Myocyte (in vitro differentiated cells): ENCODE data around the gene ARCN1. TPM values are rescaled to one million over a fixed set of nuclear protein-coding genes. Genes with fewer than 3 reads are reported as not detected.

Experiments
- DNase-seq: peaks from one replicate; pipeline ENCODE4 v3.0.0-alpha.2; 2012; ENCODE audit warnings: low read depth
- microRNA-seq: library from miRNA; unstranded; fragments of <30 nt; microRNA quantifications from one replicate; pipeline ENCODE4, GENCODE V29; 2016
- total RNA-seq: library from RNA; depleted of rRNA; stranded (reverse); fragments of >200 nt; gene quantifications from 2 replicates; pipeline ENCODE4 v1.2.3, GENCODE V29; 2014

The ARCN1 gene
- total RNA-seq, 1 donor from 2014 or later = 132 TPM

DNA sequence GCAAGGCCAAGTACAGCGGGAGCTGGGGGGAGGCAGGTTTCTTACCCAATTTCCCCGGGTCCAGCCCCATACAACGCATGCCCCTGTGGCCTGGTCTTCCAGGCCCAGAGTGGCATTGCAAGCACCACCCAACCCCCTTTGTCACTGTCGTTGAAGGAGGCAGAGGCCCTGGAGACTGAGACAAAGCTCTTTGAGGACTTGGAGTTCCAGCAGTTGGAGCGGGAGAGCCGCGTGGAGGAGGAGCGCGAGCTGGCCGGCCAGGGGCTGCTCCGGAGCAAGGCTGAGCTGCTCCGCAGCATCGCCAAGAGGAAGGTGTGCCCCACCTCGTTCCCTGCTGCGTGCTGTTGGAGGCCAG, 63.0 kb downstream of the ARCN1 start:
- no peak for DNase-seq

DNA sequence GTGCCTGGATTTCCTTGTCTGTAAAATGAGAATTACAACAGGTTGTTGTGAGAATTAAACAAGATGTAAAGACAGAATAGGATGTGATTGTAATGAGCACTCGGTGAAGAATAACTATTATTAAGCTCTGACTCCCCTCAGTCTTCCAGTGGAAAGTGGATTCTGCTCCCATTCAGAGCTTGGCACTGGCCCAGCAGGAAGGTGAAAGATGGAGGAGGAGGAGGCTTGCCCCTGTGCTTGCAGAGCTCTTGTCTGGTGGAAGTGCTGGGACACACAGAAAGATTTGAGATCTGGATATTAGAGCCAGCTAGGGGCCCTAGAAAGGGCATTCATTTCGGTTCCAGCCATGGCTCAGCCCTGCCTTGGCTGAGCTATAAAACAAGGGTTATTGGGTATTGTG, 63.4 kb downstream of the ARCN1 start:
- no peak for DNase-seq

DNA sequence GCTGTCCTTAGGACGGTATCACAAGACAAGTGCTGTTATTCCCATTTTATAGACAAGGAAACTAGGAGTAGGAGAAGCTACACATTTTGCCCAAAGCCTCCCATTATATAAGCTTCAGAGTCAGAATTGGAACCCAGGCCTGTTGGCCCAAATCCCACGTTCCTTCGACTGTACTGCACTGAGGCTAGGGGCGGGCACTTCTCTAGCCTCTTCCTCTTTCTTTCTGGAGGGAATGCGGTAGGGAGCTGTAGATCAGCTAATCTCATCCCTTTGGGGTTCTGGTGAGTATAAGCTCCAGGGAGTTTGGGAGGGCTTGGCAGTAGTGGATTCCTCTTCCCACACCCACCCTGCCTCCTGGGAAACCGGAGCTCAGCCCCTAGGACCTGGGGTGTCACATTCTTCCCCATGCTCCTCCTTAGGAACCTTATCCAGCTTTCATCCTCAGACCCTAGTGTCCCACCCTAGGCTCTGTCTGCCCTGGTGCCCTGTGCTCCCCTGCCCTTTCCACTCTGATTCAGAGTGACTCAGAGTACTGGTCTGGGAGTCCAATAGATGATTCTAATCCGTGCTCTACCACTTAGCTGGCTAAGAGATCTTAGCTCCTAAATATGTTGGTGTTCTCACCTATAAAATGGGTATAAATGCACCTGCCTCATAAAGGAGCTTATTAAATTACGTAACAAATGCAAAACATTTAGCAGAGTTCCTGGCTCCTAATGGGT, 64.5 kb downstream of the ARCN1 start:
- no peak for DNase-seq

DNA sequence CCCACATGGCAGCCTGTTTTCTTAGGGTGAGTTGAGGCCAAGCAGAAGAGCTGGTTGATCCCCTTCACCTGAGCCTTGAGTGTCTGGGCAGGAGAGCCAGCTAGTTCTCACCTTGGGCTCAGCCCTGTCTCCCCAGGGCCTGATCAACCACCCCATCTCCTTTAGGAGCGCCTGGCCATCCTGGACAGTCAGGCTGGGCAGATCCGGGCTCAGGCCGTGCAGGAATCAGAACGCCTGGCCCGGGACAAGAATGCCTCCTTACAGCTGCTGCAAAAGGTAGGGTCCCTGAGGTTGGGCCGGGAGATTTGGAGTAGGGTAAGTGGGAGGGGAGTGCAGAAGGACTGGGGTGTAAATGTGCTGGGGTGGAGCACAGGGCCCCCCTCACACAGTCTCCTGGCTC, 66.5 kb downstream of the ARCN1 start:
- no peak for DNase-seq

DNA sequence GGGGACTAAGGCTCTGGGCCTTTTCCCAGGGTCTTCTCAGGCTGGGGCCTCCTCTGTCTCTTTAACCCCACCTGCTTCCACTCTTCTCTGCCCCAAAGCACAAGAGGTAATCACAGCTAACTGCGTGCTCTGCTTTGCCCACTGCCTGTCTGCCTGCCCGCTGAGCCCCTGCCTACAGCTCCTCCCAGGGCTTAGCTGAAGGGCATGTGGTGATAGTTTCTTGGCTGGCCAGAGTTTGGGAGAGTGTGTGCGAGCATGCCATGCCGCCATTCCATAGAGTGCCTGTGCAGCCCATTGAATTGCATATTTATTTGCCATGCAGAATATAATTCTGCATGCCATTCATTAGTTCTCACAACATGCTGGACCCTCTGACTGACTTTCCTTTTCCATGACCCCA, 67.7 kb downstream of the ARCN1 start:
- no peak for DNase-seq

DNA sequence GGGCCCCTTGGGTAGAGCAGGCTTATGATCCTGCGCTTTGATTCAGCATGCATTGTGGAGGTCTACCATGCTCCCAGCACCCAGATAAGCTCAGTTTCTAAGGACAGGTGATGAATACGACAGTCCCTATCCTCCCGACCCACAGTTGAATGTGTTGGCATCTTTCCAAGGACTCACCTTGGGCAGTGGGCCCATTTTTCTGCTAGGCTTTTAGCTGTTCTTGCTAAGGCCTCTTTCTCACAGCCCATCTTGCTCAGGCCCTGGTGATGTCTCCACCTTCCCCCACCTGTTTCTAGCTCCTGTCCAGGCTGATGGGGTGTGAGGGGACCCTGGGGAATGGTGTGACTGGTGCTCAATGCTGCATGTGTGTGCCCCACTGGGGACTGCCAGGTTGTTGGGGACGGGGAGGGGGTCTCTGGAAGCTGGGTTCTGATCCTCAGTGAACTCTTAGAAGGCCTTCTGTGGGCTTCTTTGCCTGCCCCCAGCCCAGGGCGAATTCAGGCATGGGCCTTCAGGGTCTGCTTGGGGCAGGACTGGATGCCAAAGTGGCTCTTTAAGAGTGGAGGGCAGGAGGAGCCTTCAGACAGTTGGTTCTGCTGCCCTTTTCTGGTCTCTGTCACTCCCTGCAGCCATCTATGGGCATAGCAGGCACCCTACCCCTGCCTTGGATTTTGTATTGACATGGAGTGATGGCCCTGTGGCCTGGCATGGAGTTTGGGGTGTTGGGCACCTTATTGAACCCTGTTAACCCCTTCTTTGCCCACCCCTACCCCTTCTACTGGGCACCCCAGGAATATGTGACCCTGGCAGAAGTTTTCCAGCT, 68.3 kb downstream of the ARCN1 start:
- peak; percentile 63 for DNase-seq

DNA sequence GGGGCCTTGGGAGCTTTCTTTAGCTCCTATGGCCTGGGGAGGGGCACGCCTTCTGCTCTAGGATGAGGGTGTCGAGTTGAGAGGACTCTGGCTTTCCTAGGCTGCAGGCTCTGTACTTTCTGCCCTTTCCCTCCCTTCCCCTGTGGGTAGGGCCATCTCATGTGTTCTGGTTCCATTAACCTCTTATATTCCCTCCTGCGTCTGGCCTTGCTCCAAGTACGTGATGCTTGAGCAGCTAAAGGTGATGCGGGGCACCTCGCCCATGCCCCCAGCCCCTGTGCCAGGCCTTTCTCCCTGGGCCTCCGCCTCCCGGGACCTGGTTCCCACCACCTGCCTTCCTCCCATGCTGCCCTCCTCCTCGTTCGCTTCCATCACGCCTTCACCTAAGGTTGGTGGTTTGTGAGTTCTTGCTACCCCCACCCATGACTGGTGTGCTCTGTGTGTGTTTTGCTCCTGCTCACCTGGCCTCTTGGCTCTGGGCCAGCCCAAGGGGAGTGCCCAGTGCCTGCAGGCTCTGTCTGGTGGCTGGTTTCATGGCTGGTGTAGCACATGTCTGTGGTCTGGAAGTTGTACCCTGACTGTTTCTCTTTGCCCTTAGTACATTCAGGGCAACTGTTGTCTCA, 69.3 kb downstream of the ARCN1 start:
- peak; percentile 71 for DNase-seq

DNA sequence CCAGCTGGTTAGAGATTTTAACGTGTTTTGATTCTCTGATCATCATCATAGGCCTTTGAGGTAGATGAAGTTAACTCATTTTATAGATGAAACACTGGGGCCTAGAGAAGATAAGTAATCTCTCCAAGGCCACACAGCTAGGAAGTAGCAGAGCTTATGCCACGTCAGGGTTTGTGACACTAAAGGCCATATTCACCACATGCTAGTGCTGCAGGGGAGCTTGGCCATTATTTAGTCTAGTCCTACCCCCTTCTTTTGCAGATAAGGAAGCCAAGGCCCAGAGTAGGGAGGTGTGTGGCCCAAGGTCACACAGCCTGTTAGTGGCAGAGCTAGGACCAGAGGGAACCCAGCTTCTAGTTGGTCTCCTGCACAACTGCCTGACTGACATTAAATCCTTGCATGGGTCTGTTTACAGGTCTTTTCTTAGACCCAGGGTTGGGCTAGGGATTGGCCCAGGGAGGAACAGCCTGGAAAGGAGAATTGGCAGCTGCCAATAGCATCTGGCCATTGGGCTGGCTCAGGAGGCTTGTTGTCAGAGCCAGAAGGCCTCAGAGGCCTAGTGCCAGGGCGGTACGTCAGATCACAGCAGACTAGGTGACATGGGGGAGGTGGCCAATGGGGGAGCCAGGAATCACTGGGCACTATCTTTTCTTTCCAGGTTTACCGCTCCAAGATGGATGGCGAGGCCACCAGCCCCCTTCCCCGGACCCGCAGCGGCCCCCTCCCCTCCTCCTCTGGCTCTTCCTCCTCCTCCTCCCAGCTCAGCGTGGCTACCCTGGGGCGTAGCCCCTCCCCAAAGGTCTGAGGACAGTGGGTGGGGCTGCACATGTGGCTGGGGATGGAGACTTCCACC, 71.2 kb downstream of the ARCN1 start:
- peak; percentile 84 for DNase-seq

DNA sequence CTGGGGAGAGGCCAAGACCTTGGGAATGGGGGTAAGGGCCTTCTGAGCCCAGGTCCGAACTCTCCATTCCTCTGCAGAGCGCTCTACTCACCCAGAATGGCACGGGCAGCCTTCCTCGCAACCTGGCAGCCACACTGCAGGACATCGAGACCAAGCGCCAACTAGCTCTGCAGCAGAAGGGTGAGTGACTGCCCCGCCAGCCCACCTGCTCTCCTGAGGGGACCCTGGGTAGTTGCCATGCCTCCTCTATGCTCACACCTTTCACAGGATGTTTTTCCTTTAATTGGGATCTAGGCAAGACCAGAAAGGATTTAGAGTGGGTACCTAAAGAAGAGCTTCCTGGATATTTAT, 71.8 kb downstream of the ARCN1 start:
- DNase-seq = no peak

DNA sequence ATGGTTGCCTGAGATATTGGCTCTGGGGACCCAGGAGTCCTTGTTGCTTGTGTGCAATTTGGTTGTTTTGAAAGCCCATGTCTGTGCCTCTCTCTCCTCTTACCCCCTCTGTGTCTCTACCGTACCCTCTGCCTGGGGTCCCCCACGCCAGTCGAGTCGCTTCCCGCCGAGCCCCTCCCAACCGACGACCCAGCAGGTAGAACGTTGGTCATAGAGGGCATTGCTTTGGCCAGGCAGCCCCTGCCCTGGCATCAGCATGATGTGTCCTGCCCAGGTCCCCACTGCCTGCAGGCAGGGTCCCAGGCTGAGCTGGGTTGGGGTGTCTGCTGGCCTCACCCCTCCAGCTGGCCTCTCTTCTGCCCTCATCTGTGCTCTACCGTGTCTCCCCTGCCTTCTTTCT, 72.3 kb downstream of the ARCN1 start:
- no peak for DNase-seq

DNA sequence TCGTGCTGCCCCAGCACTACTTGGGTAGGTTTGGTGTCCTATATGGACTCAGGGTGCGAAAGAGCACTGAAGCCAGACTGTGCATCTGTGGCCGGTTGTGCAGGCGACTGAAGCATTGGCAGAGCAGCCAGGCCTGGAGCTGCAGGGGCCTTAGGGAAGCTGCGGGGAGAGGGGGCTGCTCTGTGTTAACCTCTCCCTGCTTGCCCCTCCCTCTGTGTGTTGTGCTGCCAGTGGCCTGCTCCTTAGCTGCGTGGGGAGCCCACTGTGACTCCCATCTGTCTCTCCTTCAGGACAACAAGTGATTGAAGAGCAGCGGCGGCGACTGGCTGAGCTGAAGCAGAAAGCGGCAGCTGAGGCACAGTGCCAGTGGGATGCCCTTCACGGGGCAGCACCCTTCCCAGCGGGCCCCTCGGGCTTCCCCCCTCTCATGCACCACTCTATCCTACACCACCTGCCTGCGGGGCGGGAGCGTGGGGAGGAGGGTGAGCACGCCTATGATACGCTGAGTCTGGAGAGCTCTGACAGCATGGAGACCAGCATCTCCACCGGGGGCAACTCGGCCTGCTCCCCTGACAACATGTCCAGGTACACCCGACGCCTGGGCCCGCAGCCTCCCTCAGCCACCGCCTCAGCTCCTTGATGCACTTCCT, 73.0 kb downstream of the ARCN1 start:
- DNase-seq = no peak

DNA sequence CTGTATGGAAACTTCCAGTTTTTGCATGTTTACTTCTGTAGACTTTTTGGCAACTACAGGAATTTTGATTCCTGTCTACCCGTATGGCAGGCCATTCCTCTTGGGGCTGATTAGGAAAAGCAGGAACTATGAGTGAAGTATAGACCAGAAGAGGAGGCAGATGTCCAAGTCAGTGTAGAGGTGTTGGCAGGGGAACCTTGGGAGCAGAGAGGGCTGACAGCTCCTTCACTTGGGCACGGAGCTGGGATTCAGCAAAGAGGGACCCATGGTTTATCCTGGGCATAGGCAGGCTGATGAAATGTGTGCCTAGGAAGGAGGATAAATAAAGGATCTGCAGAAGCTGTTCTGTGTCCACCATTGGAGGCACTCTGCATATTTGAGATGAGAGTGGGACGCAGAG, 74.2 kb downstream of the ARCN1 start:
- DNase-seq = no peak

DNA sequence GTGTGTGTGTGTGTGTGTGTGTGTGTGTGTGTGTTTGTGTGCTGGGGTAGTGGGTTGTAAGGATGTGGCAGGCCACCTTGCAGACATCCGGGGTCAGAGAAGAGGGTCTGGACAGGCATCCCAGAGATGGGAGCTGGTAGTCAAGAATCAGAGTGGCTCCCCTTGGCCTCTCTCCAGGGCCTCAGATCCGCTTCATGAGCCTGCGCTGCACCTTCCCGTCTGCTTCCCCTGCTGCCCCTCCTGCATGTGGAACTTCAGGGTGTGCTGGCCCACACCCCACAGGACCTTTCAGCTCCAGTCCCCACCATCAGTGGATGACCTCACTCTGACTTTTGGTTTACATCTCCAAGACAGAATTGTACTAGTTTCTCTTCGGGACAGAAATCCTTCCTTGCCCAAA, 76.1 kb downstream of the ARCN1 start:
- DNase-seq = no peak

DNA sequence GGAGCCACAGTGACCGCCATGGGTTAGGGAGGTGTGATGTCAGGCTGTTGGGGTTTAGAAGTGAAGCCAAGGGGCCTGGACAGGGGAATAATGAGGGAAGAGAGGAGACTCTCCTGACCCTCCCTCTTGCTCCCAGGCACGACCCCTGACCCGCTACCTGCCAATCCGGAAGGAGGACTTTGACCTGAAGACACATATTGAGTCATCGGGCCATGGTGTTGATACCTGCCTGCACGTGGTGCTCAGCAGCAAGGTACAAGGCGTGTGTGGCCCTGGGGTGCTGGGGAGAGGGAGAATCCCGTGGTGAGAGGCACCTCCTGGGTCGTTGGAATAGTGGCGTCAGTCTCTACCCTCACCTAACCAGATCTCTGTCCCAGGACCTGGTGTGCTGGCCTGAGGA, 77.7 kb downstream of the ARCN1 start:
- no peak for DNase-seq

DNA sequence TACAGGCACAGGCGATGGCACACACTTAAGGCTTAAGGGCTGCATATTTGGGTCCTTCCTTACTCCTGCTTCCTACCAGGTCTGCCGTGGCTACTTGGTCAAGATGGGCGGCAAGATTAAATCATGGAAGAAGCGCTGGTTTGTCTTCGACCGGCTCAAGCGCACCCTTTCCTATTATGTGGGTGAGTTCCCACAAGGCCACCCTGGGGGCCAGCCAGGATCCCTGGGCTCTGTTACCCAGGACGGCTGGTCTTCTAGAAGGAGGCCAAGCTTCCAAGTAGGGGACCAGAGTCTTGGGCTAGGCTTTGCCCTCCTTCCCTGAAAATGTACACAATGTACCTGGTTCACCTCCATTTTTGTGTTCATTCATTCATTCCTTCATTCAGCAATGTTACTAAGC, 78.2 kb downstream of the ARCN1 start:
- DNase-seq = no peak

DNA sequence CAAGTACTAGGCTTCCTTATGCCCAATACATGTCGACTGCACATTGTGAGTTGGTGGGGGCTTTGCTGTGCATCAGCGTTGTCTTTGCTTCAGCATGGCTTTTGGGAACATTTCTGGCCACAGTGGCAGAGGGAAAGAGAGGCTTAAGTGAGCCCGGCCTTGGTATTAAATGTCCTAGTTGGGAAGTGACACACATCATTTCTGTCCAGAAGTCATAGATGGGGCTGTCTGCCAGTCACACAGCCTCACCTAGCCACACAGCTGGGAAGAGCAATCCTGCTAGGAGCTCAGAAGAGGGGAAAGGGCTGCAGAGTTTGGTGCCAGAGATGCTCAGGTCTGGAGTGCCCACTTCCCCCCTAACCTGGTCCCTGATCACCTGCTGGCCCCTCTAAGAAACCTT, 79.6 kb downstream of the ARCN1 start:
- no peak for DNase-seq

Small RNA genes within 50 kb of the gene (microRNA-seq; reads per million reads assigned to microRNA genes)
- 0.48 reads per million for gene MIR6716

Other genes with a start within 250 kb of the ARCN1 start
- not detected in 2 replicates for gene CD3D, start 229.7 kb upstream of the ARCN1 start, total RNA-seq
- gene CD3G, start 228.1 kb upstream of the ARCN1 start, total RNA-seq = not detected in 2 replicates
- gene UBE4A, start 212.8 kb upstream of the ARCN1 start, total RNA-seq = 45.0 and 45.6 TPM in 2 replicates
- 41.3 and 45.2 TPM in 2 replicates for gene ATP5MG, start 170.8 kb upstream of the ARCN1 start, total RNA-seq
- 19.3 and 25.0 TPM in 2 replicates for gene KMT2A, start 135.9 kb upstream of the ARCN1 start, total RNA-seq
- gene TTC36, start 44.9 kb upstream of the ARCN1 start, total RNA-seq = 1.7 and 3.8 TPM in 2 replicates
- 15.6 and 22.3 TPM in 2 replicates for gene TMEM25, start 41.2 kb upstream of the ARCN1 start, total RNA-seq
- 26.0 and 41.3 TPM in 2 replicates for gene IFT46, start 6.5 kb upstream of the ARCN1 start, total RNA-seq
- gene PHLDB1, start 35.2 kb downstream of the ARCN1 start, total RNA-seq = 135 and 173 TPM in 2 replicates
- not detected in 2 replicates for gene TREH, start 107.2 kb downstream of the ARCN1 start, total RNA-seq
- 99.1 and 119 TPM in 2 replicates for gene DDX6, start 218.8 kb downstream of the ARCN1 start, total RNA-seq